Epithelial cell of proximal tubule (primary cell): ENCODE data around the gene PRDM7. TPM values are rescaled to one million over a fixed set of nuclear protein-coding genes. Genes with fewer than 3 reads are reported as not detected.
A peak's percentile ranks its signal among the peaks of the same experiment; 100 is the strongest.
"Not testable (repeated sequence)": the region's sequence is repeated elsewhere in the genome, so short reads cannot be mapped to it uniquely, and the experiment has no call there.

ENCODE experiments used
- DNase-seq: peaks from one replicate; pipeline ENCODE4 v3.0.0-alpha.2; 2011; ENCODE audit warnings: low read depth
- H3K4me3 ChIP-seq: 2 replicates; pipeline ENCODE4 v1.5.1; 2011; ENCODE audit warnings: low read depth, mild to moderate bottlenecking, low read length
- CTCF ChIP-seq: conservative IDR thresholded peaks from 2 replicates; pipeline ENCODE4 v1.5.1; 2012; ENCODE audit warnings: low read depth, mild to moderate bottlenecking, low read length
- total RNA-seq: library from RNA; depleted of rRNA; stranded (reverse); fragments of >200 nt; gene quantifications from 2 replicates; pipeline ENCODE4 v1.2.3, GENCODE V29; 2015

Gene PRDM7
- total RNA-seq: not detected in 2 replicates

GRCh38 chr16:90077240-90077756 lies at the start of gene PRDM7:
PRDM7 (minus strand) TSS chr16:90077331; CDS start chr16:90075910, 1,421 bp downstream.
- peak within 1 kb of the TSS; percentile 49 for H3K4me3 ChIP-seq
- peak; percentile 43 for DNase-seq
- TF ChIP-seq CTCF: no peak

- DNase-seq, H3K4me3 ChIP-seq: not testable (repeated sequence)
Observed at GRCh38 chr16:90121846-90122245, 44.7 kb upstream of the PRDM7 start.

- DNase-seq, H3K4me3 ChIP-seq: not testable (repeated sequence)
Observed at GRCh38 chr16:90107617-90108016, 30.5 kb upstream of the PRDM7 start.

GRCh38 chr16:90107060-90107459 lies 29.9 kb upstream of the PRDM7 start:
- H3K4me3 ChIP-seq, DNase-seq: not testable (repeated sequence)

DNA sequence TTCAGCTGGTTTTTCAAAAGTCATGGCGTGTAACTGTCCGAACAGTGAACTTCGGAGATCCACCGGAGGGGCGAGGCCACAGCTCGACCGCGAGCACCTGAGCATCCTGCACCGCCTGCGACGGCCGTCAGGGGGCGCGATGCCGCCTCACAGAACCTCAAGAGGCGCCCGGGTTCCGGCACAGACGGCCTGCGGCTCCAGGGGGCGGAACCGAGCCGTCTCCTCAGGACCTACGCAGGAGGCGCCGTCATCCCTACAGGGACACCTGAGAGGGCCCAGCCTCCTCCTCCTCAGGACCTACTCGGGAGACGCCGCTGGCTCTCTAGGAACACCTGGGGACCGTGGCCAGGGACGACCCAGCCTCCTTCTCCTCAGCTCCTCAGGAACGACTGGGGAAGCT lies 29.1 kb upstream of the PRDM7 start:
- DNase-seq: not testable (repeated sequence)

GRCh38 chr16:90104725-90105124 lies 27.6 kb upstream of the PRDM7 start:
- DNase-seq, H3K4me3 ChIP-seq: not testable (repeated sequence)

More for the DNA sequence above, 29.1 kb upstream of the PRDM7 start:
- H3K4me3 ChIP-seq: not testable (repeated sequence)
- peak; percentile 36 for TF ChIP-seq CTCF

- H3K4me3 ChIP-seq, DNase-seq: not testable (repeated sequence)
Observed at GRCh38 chr16:90102086-90102884, 25.2 kb upstream of the PRDM7 start.

DNA sequence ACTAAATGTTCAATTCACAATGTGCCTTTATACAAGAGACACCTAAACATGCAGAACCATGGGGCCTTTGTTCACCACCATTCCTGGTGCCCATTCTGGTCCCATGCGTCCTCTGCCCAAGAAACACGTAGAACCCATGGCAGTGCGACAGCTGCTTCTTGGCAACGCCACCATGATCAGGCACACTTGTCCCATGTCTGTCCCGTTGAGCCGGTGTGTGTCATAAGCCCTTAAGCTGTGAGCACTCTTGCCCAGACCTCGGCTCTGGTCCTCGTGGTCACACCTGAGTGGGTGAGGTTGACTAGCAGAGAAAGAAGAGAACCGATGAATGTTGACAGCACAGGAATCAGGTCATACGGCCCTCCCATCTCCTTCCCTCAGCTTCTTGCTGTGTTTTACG lies 24.2 kb upstream of the PRDM7 start:
- H3K4me3 ChIP-seq, DNase-seq: not testable (repeated sequence)

DNA sequence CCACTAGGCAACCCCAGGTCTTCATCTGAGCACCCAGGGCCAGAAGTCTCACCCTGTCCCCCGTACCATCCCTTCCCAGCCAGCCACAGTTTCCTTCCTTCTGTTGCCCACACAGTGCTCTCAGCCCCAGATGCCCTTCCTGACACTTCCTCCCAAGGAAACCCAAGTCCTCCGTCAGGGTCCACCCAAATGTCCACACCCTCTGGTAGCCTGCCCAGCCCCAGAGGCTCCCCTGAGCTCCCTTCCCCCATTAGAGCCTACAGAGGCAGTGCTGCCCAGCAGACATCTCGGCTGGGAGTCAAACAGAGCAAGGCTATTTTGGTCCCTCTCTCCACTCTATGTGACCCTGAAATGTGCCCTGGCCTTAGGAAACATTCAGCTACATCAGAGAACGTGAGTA lies 23.7 kb upstream of the PRDM7 start:
- not testable (repeated sequence) for H3K4me3 ChIP-seq, DNase-seq

DNA sequence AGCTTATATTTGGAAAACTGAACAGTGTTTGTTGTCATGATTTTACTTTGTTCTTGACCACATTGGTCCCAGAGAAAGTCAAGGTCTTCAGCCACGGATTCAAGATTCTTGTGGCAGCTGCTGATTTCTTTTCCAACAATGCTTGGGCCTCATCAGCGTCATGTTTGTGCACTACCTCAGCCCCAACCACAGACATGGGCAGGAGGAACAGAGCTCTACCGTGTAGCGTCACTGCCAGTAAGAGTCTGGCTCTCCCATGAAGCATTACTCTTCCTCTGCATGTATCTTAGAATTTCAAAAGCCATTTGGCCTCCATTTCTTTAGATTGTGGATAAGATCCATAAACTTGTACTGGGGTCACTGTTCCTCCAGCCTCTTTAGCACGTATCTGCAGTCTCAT lies 23.1 kb upstream of the PRDM7 start:
- H3K4me3 ChIP-seq, DNase-seq: not testable (repeated sequence)

DNA sequence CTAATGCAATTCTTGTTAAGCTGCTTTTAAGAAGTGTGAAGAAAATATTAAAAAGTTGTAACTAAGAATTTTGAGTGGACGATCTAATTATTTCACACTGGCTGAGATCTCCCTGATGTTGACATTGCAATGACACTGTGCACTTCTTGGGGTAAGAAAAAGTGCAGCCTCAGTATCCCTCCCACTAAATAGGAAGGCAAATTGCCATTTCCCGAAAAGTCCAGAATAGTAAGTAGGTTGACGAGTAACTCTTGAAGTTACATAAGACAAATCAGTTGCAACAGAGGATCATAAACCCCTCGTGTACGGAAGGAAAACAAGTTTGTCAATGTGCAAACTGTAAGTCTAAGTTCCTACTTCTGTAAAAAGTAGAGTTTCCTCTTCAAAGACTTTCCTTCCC lies 21.8 kb upstream of the PRDM7 start:
- not testable (repeated sequence) for DNase-seq, H3K4me3 ChIP-seq

GRCh38 chr16:90097010-90097684 lies 20.0 kb upstream of the PRDM7 start:
- H3K4me3 ChIP-seq, DNase-seq: not testable (repeated sequence)

GRCh38 chr16:90094791-90095190 lies 17.7 kb upstream of the PRDM7 start:
- H3K4me3 ChIP-seq, DNase-seq: not testable (repeated sequence)

- H3K4me3 ChIP-seq, DNase-seq: not testable (repeated sequence)
Observed at GRCh38 chr16:90094296-90094695, 17.2 kb upstream of the PRDM7 start.

DNA sequence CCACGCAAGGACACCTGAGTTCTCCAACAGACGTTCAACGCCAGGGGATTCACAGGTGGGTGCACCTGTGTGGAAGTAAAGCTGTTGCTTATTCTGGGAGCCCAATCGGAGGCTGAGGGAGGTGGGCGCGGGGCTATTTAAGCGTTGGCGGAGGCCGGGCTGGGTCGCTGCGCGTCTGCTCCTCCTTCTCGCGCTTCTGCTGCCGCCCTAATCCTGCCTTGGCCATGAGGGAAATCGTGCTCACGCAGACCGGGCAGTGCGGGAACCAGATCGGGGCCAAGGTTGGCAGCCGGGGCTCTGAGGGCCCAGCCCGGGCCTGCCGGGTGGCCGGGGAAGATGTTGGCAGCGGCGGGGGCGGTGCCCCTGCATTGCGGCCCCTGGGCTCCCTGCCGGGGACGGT lies 16.7 kb upstream of the PRDM7 start:
- H3K4me3 ChIP-seq, DNase-seq: not testable (repeated sequence)

DNA sequence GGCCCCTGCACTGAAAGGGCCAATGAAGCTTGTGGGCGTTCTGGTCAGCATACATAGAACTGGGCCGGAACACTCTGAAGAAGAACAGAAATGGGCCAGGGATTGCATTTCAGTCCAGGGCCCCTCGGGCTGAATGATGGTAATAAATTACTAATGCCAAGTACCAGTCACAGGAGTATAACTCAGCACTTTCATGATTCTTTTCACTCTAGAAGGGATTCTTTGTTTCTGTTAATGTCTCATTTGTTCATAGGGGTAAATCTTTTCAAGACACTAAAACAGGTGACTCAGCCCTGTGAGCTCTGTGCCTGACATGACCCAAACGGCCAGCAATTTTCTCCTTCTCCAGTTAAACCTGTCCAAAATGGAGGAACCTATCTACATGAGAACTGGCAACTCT lies 15.7 kb upstream of the PRDM7 start:
- not testable (repeated sequence) for H3K4me3 ChIP-seq, DNase-seq
